HG03175 (cell line): ENCODE measurements around the gene ATP5PO.

Source experiments
- ATAC-seq: cut with Tn5 transposase; IDR thresholded peaks from one replicate; pipeline ENCODE4 v1.9.1; 2021; ENCODE audit warnings: mild to moderate bottlenecking, moderate library complexity; ENCODE audit not compliant: unreplicated experiment

Gene ATP5PO

DNA sequence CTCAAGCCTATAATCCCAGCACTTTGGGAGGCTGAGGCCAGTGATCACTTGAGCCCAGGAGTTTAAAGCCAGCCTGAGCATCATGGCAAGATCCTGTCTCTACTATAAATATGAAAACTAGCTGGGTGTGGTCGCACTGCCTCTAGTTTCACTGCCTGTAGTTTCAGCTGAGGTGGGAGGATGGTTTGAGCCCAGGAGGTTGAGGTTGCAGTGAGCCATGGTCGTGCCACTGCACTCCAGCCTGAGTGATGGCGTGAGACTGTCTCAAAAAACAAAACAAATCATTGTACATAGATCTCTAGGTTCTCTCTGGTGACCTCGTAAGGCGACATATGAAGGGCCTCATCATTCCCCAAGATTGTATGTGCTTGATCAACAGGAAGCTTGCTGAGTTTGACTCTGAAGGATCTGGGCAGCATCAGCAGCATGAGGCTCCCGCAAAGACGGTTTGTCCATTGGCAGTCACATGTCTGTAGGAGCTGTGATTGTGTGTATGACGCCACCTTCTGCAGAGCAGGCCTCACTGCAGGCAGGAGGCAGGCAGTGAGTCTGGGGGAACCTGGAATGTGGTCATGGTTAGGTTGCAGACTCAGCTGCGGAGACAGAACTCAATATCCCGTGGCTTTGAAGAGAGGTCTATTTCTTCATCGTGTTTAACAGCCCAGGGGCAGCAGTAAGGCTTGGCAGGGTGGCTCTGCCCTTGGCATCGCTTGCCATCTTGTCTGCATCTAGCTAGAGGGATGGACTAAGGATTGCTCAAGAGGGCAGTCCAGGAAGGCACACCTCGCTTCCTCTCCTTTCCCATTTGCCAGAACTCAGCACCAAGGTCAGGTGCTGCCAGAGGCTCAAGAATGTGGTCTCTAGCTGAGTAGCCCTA, 14.0 kb downstream of the ATP5PO start:
- no peak for ATAC-seq

DNA sequence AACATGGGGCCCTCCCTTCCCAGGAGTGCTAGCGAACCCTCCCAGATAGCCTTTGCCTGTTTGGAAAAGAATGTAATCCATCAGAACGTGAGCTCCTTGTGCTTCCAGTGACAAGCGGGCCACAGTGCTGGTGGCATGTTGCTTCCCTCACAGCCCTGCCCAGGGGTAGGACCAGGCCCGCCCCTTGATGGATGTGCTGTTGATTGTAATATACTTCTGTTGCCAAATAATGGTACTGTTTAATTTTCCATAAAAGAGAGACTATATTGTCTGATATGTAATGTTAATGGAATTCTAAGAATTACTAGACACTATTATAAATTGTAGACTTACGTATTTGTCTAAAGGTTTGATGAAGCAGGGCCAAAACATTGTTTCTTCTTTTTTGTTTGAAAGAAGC, 16.4 kb downstream of the ATP5PO start:
- no peak for ATAC-seq

DNA sequence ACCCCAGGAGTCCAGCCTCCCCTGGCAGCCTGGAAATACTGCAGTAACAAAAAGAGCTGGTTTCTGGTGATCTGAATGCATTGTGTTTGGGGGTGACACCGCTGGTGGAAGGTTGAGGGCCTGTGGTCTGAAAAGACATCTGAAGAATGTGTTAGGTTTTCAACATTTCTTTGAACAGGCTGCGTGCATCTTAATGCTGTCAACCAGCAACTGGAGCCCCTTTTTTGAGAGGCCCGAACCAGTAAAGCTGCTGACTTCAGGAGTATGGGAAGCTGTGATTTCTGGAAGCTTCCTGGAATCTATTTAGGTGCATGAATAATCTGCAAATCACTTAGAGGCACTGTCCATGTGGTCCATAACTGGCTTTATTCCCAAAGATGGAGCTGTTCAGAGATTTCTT, 17.0 kb downstream of the ATP5PO start:
- ATAC-seq, result no peak

DNA sequence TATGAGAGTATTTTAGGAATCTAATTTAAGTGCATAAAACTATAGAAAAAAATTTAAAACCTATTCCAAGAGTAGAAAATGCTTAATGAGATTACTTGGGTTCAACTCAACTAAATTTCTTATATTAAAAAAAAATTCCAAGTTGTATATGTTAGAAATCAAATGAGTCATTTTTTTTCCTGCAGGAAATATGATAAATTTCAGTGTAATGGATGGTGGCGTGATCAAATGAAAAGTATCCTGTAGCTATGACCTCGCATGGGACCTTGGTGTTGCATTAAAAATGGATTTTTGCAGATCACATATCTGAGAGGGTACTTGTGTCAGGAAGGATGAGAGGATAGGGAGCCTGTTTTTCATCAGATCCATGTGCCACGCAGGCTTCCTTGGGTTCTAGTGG, 17.9 kb downstream of the ATP5PO start:
- ATAC-seq, result no peak

DNA sequence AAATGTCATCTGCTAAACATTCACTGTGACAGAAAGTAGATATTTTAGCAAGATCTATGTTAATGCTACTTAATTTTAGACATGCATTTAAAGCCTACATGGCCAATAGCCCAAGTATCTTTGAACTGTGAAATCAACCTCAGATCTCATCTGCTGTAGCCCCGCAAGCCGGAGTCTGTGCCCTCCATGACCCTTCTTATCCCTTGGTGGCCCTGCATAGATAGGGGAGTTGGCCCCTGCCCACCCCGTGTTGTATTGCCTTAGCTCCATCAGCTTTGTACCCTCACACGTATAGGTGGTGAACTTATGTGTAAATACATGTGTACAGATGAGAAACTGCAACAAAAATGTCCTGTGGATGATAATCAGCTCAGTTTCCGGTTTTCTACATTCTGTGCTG, 18.5 kb downstream of the ATP5PO start:
- no peak for ATAC-seq

DNA sequence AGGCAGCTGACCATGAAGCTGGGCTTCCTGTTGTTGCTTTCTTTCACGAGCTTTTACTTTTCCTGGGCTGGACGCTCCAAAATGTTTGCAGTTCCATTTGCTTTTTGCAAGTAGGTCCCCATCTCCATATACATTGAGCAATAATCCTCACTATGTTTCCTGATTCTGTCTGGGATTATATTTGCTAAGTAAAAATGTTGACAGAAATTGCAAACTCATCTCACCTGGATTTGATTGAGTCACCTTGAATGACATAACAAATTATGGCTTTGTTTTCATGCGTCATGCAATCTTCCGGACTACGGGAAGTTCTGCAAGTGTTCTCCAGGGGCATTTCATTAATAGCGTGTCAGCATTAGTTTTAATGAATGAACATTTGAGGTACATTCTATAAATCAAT, 18.9 kb downstream of the ATP5PO start:
- ATAC-seq, result no peak

DNA sequence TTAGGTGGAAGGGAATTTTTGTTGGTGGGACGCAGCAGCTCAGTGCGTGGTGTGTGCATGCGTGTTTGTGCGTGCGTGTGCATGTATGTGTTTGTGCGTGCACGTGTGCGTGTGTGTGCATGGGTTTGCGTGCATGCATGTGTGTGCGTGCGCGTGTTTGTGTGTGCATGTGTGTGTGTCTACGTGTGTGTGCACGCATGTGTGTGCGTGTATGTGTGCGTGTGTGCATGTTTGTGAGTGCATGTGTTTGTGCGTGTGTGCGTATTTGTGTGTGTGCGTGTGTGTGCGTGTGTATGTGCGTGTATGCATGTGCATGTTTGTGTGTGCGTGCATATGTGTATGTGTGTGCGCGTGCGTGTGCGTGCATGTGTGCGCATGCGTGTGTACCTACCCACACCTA, 20.2 kb downstream of the ATP5PO start:
- ATAC-seq, result no peak

DNA sequence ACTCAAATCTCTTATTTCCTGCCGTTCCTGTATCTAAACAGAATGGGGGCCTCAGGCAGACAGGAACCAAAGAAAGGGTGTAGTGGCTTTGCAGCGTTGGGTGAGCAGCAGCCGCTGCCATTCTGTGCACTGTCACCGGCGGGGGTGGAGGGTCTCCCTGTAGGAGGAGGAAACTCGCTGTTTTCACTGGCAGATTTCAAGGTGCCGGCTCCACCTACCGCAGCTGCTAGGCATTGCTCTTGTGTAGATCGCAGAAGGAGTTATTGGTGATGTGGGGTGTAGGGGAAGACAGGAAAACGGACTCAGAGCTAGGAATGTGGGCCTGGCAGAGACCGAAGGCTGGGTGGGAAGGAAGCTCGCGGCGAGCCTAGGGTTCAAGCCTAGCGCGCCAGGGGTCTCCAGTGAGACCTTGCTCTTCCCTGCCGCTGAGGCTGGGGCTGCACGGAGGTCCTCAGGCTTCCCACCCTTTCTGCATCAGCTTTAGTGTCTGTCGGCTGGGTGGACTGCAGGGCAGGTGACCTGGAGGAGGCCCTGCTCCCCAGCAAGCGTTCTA, 20.8 kb downstream of the ATP5PO start:
- ATAC-seq, result no peak

DNA sequence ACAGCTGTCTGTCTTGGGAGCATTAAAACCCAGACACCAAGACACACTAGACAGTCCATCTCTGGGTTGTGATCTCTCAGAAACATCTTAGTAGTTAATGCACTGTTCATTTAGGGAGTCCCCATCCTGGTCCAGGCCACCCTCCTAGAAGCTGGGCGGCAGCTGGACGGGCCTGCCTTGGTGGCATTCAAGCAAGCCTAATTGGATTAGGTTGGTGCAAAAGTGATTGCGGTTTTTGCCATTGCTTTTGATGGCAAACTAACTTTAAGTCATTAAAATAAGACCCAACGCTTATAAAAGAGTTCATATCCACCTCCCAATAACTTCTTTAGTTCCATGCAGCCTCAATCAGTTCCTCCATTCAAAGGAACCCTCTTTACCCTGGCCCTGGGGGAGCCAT, 21.7 kb downstream of the ATP5PO start:
- ATAC-seq, result no peak

DNA sequence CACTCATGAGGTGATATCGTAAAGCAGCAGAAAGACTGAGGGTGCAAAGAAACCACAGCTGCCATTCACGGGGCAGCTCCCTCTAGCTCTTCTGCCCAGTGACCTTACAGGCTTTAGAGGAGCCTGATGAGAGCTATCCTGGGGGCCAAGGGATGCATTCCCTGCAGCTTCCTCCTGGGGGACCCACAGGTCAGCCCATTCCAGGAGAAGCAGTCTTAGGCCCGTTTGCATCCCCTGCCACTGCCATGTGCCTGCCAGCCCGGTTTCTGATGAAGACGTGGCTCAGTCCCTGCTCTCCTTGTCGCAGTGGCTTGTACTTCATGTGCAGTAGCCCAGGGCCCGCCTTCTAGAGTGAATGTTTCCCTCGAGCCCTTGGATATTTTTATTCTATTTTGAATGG, 22.8 kb downstream of the ATP5PO start:
- no peak for ATAC-seq

DNA sequence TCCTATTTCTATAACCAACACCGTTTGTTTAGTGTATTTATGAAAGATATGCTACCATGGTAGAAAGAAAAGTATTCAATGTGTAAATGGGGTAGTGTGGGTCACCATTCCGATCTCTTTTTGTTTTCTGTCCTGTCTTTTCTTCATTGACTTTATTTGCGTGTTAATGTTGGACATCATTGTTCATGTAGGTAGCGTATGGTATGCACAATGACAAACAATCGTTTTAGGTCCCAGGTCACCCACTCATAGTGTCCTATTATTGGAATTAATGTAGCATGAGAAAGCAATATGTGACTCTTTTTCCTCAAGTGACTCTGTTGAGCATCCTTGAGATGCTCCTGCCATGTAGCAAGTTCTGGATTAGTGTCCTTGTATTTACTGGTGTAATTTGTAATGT, 25.4 kb downstream of the ATP5PO start:
- ATAC-seq, result no peak

DNA sequence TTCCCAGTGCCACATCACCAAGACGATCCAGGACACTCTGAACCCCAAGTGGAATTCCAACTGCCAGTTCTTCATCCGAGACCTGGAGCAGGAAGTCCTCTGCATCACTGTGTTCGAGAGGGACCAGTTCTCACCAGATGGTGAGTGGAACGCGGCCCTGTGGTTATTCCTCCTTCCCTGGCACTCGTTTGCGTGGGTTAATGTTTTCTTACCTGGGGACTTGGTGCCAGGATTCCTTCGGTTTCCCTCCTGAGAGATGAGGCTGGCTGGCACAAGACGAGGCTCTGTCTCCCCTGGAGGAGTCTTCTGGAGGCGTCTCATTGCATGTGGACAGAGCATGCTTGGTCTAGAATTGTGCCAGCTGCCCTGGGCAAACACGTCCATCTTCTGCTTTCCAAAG, 29.3 kb downstream of the ATP5PO start:
- no peak for ATAC-seq

DNA sequence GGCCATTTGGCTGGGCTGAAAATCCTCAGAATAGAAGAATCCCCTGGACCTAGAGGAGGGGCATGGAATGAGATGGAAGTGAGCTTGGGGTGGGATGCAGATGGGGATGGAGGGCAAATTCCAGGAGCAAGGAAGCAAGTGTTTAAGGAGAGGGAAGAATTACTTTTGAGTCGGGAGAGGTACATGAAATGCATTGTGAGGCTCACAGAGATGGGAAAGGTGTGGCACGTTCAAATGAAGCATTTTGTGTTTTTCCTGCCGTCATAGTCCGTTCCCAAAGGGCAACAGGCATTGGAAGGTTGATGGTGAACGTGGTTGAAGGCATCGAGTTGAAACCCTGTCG, 30.5 kb downstream of the ATP5PO start:
- ATAC-seq, result no peak

DNA sequence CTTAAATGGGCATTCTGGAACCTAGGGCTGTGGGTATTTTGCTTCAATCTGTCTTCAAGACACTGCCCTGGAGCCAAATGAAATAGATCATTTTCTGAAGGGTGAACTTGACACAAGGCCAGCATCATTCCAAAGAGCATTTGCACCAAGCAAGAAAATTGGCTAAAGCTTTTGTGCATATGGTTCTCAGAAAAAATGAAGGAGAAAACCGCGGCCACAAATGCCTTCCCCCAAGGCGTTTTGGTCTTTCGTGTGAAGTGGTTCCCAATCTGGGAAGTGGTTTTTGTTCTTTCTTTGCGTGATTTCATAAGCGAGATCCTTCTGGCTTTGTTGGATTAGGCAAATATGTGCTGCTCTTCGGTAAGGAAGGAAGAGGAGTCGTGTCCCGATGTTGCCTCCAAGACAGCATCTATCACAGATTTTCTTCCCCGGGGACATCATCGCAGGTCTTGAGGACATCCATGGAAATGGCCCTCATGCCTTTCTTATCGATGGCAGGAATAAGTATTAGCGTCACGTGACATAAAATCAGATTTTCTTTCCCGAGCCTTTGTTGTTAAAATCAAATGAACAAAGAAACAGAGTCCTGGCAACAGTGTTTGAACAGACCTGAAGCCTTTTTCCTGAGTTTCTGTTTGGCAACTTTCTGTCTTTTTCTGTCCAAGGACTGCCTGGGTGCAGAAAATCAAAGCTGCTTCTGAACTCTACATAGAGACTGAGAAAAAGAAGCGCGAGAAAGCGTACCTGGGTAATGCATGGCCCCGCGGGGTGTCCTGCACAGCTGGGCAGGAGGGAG, 31.0 kb downstream of the ATP5PO start:
- ATAC-seq, result no peak

DNA sequence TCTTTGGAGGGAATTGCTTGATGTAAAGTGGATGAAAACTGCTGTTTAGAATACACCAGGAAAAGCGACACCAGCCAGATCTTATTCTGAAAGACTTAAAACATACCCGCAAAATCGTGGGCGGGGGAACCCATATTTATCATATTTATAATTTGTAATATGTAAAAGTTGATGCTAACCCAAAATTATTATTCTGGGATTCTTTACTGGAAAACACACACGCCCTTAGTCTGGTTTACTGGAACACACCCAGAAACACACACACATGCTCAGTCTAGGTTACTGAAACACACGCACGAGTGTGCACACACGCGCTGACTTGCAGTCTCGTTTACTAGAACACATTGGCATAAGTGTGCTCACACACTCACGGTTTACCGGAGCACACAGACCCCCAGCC, 32.5 kb downstream of the ATP5PO start:
- ATAC-seq, result no peak

DNA sequence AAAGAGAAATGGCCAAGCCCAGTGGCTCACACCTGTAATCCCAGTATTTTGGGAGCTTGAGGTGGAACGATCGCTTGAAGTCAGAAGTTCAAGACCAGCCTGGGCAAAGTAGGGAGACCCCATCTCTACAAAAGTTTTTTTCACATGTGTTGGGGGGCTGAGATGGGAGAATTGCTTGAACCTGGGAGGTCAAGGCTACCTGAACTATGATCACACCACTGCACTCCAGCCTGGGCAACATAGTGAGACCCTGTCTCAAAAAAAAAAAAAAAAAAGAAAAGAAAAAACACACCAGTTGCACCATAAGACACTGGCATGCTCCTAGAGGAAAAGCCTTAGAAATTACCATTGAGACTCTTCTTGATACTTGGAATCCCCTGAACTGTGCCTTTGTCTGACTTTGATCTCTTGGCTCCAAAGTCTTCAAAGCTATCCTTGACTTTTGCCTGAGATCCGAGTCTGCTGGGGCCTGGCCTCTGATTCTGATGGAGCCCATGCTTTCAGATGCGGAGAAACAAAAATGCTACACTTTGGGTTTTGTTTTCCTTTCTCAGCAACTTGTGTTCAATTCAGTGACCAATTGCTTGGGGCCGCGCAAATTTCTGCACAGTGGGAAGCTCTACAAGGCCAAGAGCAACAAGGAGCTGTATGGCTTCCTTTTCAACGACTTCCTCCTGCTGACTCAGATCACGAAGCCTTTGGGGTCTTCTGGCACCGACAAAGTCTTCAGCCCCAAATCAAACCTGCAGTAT, 33.7 kb downstream of the ATP5PO start:
- no peak for ATAC-seq

DNA sequence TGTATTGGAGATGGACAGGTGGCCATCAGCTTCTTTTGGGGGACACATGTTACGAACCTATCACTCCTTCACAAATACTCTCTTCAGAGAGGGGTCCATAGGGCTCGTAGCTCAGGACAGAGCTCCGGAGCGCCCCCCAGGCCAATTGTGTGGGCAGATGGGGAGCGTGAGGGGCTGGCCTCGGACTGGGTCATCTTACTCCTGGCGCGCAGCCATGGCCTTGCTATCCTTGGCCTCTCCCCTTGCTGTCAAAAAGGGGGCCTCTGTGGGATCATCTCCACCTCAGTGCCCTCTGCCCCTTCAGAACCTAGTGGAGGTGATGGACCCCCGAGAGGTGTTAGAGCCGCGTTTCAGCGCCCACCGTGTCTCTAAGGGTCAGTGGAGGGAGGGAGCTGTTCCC, 35.0 kb downstream of the ATP5PO start:
- no peak for ATAC-seq

DNA sequence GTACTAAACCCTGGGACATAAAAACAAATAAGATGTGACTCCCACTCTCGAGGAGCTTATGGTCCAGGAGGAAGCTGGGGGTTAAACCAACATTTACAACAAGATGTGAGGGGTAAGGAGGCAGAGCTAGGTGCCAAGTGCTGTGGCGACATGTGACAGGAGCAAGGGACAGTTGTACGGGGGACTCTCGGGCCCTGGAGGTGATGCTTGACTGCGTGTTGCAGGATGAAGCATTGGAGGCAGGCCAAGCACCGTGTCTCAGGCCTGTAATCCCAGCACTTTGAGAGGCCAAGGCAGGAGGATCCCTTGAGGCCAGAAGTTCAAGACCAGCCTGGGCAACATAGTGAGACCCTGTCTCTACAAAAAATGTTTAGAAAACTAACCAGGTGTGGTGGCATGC, 36.8 kb downstream of the ATP5PO start:
- ATAC-seq, result no peak

DNA sequence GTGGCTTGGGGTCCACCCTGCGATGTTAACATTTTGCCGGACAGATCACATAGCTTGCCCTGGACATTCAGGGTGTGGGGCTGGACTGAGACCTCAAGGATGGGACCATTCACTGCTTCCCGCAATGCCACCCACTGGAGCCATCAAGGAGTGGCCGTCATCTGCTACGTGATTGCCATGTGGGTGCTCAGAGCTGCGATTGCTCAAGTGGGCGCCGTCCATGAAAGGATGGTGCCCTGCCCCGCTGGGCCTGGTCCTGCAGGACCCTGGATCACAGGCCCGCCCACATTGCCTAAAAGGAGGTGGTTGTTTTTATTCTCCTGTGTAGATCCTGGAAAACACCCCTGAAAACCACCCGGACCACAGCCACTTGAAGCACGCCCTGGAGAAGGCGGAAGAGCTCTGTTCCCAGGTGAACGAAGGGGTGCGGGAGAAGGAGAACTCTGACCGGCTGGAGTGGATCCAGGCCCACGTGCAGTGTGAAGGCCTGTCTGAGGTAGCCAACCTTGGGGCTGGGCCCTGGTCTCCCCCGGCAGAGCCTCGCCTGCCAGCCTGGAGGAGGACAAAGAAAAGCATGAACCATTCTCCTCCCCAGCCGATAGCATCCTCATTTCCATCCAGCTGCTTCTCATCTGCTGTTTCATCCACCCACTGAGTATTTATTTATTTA, 40.4 kb downstream of the ATP5PO start:
- ATAC-seq, result no peak

DNA sequence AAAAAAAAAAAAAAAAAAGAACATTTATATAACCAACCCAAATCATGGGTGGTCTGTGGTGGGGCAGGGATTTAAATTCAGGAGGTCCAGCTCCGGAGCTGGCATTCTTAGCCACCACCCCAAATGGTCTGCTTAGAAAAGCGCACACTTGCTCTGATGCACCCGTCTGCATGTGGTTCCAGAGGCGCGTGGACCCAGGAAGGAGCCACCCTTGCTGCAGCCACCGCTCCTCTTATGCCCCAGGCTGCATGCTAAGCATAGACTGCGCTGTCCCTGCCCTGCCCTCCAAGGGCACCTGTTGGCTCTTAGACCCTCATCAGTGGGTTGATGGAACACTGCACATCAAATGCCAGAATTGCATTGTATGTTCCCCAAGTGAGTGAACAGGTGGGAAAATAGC, 41.4 kb downstream of the ATP5PO start:
- no peak for ATAC-seq
